ENCODE data around the gene MSI2.

DNA sequence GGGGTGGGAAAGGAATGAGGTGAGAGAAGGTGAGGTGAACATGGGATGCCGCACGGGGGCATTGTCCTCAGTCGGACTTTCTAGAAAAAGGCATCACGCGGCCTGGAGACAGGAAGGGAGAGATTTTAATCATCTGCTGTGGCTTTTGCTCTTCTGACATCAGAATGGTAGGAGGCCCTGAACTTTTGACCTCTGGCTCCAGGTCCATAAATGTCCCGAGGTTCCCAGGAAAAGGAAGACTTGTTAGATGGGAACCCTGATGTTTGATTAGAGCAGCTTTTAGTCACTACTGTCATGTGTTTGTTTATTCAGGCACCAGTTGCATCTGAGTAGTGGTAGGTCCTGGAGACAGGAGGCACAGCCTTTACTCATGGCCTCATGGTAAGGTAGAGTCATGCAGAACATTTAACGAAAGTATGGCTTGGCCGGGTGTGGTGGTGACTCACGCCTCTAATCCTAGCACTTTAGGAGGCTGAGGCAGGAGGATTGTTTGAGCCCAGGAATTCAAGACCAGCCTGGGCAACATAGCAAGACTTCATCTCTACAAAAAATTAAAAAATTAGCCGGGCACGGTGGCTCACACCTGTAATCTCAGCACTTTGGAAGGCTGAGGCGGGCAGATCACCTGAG is 203.1 kb downstream of the MSI2 start:
- no peak for TF ChIP-seq EZH2 (IDR thresholded peaks at IDR 0.05; ENCODE audit: borderline replicate concordance, insufficient read depth, low read depth, low read length, poor library complexity, severe bottlenecking)
- TF ChIP-seq, protein P1, sequence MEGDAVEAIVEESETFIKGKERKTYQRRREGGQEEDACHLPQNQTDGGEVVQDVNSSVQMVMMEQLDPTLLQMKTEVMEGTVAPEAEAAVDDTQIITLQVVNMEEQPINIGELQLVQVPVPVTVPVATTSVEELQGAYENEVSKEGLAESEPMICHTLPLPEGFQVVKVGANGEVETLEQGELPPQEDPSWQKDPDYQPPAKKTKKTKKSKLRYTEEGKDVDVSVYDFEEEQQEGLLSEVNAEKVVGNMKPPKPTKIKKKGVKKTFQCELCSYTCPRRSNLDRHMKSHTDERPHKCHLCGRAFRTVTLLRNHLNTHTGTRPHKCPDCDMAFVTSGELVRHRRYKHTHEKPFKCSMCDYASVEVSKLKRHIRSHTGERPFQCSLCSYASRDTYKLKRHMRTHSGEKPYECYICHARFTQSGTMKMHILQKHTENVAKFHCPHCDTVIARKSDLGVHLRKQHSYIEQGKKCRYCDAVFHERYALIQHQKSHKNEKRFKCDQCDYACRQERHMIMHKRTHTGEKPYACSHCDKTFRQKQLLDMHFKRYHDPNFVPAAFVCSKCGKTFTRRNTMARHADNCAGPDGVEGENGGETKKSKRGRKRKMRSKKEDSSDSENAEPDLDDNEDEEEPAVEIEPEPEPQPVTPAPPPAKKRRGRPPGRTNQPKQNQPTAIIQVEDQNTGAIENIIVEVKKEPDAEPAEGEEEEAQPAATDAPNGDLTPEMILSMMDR (IDR thresholded peaks at IDR 0.05) = no peak

All from B cell (primary cell).